NCI-H446 treated with DMSO at 0.1 percent for 48 hours (cell line): ENCODE data around the gene EIF3F.
"Not testable (repeated sequence)": the region's sequence is repeated elsewhere in the genome, so short reads cannot be mapped to it uniquely, and the experiment has no call there.

Experiments used
- DNase-seq: peaks from one replicate; lab custom pipeline; 2025; lab: John Stamatoyannopoulos, UW

Gene EIF3F

DNA sequence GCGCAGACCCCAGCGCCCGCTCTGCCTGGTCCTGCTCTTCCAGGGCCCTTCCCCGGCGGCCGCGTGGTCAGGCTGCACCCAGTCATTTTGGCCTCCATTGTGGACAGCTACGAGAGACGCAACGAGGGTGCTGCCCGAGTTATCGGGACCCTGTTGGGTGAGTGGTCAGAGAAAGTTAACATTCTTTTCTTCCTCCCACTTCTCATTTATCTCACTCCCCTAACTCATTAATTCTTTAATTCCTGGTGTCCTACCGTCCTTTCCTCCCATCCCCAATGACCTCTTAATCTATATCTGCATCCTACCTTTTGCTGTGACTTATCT, 385 bp downstream of the EIF3F start:
- not testable (repeated sequence) for DNase-seq

DNA sequence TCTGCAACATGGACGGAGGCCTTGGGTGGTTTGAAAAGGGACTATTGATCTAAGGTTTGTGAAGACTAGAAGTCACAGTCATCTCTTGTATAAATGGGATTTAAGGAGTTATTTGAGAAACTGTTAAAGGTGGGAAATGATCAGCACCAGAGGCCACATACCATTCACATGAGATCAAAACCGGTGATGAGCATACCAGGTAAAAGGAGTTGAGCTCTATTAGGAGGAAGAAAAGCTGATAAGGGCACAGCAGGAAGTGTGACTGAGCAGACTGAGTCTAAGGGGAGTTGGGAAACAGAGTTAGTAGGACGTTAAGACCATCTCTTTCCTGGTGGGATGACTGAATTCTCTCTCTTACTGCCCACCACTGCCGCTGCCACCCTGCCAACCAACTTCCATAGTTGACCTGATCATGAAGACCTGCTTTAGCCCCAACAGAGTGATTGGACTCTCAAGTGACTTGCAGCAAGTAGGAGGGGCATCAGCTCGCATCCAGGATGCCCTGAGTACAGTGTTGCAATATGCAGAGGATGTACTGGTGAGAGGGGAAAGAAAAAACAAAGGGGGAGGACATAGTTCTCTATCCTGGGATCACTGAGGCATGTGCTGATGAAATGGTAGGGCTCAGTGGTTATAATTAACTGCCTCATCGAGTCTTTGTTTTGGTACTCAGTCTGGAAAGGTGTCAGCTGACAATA, 7.6 kb downstream of the EIF3F start:
- DNase-seq, result no peak

DNA sequence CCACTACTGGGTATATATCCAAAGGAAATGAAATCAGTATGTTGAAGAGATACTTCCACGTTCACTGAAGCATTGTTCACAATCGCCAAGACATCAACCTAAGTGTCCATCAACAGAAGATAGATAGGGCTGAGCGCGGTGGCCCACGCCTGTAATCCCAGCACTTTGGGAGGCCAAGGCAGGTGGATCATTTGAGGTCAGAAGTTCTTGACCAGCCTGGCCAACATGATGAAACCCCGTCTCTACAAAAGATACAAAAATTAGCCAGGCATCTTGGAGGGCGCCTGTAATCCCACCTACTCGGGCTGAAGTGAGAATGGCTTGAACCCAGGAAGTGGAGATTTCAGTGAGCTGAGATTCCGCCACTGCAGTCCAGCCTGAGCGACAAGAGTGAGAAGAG, 12.7 kb downstream of the EIF3F start:
- no peak for DNase-seq

DNA sequence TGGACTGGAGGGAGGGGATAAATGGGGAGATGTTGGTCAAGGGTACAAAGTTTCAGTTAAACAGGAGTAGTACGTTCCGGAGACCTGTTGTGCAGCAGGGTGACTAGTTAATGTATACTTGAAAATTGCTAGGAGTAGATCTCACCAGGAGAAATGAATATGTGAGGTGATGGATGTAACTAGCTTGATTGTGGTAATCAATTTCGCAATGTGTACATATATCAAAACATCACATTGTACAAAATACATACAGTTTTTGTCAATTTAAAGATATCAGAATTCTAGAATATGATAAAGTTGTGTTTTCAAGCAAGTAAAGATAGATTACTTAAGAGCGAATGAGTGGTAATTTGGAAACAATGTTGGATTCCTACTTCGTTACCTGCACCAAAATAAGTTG, 13.3 kb downstream of the EIF3F start:
- DNase-seq, result no peak

DNA sequence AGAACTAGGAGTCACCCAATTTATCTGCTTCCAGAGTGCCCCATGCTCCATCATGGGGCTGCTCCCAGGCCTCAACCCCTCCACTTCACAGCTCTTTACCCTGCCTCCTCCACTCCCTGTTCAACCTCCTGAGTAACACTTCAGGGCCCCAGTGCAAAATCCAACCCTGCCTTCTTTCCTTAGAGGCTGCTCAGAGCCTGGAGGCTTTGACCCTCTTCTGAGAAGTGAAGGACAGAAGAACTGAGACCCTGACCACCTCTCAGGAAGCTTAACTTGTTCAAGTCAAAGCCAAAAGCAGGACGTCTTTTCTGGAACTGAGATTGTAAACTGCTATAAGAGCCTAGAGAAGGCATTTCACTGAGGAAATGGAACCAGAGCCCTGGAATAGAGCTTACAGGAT, 15.5 kb downstream of the EIF3F start:
- DNase-seq, result no peak

DNA sequence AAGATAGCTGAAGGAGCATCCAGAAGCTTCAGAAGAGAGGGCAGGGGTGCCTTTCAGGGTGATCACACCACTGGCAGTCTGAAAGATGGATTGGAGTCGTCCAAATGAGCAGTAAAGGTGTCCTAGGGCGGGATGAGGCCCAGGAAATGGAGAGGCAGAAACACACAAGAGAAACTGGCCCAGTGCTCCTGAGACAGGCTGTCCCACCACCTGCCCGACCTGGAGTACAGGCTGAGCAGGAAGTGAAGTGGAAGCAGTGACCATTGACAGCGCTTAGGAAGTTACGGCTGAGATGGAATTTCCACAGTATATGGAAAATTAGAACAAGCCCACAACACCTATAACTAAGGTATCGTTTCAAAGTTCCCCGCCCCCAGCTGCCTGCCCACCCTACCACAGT, 16.1 kb downstream of the EIF3F start:
- DNase-seq, result no peak

DNA sequence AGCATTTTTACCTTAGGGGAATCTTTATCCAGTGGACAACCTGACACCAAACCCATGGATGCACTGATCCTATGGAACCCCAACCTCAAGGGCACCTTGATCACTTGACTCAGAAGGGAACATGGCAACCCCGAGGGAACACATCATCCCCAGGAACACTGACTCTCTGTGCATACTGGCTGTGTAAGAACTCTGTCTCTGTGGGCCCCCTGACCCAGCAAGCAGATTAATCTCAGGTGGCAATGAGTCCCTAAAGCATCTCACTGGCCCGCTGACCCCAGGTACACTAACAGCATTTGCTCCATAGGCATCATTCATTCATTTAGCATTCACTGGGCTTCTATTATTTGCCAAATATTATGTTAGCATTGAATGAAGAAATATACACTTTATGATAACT, 16.9 kb downstream of the EIF3F start:
- DNase-seq, result no peak

DNA sequence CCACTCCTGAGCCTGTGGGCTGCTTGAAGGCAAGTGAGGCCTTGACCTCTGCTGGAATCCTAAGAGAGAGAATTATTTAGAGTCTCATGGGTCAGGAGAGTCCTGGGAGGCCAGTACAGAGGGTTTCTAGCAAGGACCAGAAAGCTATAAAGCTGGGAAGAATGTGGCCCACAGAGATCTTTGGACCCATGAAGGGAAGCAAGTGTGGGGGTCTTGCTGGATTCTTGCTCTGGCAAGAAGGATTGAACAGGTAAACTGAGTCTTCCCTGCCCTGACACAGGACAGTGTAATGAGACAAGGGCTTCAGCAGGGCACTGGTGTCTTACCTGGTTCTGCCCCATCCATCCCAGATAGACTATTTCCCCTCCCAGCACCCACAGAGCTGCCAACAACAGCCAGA, 18.4 kb downstream of the EIF3F start:
- DNase-seq, result no peak

DNA sequence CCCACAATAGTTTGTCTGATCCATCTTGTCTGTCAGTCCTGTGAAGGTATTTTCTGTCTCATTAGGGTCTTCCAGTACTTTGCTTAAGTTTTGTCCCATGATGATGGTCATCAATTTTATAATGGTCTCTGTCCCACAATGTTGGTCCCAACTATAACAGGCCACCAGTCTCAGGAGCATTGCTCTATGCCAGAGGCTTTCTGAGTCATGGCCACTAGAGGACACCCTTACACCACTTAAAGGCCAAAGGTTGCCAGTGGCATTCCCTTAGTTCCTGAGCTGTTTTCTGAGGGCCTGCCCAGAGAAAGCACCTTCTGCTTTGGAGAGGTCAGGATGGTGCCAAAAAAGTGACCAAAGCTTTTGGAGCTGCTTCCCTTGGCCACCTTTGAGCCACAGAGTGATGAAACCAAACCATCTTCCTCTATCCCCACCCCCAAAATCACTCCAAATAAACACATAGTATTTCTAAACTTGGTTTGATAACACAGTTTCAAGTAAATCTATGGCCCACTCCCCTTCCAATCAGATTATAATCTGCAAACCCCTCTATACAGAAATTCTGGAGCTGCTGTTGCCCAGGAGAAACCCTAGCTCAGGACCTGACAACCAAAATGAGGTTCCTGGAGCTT, 19.3 kb downstream of the EIF3F start:
- DNase-seq, result peak; percentile 33

DNA sequence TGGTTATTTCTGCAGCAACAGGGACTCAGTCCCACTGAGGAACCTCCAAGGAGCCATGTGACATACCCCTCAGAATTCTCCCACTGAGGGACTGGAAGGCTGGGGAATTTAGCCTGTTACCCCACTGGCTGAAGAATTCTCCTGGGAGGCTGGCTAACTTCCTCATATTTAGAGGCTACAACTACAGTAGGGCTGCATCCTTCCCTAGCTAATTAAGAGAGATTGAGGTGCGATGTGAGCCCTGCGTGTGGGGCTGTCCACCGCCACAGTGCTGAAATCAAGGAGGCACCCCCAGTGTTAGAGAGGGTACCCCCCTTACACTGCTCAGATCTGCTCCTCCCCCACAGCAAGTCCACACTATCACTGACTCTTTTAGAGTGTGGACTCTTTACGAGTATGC, 21.1 kb downstream of the EIF3F start:
- no peak for DNase-seq

DNA sequence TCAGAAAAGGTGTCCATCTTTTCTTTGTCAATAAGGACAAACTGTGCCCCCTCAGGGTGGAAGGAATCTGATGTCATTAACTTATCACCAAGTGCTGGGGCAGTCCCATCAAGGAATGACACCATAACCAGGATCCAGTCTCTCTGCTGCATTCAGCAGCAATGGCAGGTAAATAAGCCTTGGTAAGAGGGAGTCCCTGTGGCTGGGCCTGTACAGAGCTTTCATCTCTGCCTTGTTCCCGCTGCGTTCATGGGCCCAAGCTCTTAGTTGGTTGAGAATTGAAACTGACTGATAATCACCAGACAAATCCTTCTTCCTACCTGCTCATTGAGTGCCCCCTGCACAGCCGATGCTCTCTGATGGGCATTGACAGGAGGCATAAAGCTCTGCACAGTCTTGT, 22.7 kb downstream of the EIF3F start:
- DNase-seq, result no peak

DNA sequence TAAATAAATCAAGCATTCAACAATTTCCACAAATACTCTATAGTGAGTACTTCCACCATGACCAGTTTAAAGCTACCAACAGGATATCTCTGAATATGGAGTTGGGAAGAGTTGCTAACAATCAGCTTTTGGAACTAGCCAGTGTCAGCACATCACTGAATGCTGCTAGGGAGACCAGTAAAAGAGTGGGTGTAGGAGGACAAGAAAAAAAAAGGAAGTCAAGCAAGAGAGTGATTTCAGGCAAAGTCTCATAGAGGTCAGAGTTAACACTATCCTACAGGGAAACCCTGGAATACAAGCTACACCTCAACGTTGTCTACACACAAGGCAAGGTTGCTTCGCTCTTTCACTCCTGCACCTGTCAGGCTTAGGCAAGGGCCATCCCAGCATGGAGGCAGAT, 24.2 kb downstream of the EIF3F start:
- no peak for DNase-seq

DNA sequence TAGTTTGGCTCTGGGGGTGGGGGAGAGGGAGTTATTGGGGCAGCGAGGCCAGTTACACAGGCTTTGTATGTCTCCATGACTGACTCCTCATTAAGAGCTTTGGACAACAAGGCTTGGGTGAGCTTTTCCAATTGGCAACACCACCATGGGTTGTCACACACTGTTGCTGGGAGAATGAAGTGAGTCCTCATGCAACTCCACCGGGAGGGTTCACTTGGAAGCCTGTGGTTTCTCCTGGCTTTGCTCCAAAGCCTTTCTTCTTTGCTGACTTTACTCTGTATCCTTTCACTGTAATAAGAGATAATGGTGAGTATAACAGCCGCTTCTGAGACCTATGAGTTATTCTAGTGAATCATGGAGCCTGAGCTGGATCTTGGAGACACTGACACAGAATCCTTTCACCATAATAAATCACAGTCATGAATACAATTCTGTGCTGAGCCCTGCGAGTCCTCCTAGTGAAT, 24.9 kb downstream of the EIF3F start:
- DNase-seq, result no peak

DNA sequence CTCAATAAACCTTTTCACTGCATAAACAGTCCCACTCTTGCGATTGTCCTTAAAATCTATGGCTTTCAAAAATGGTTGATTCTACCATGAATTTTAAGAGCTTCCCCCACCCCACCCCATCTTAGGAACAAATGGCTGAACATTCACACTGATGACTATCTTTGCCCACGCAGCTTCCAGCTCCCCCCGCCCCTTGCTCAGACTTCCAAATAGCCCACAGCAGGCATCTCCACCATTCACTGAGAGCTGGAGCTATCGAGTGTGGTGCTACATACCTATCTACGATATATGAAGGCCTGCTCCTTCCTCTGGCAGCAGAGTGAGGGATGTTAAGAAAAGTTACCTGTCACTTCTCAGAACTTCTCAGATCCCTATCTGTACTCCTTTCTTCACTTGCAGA, 26.7 kb downstream of the EIF3F start:
- no peak for DNase-seq

DNA sequence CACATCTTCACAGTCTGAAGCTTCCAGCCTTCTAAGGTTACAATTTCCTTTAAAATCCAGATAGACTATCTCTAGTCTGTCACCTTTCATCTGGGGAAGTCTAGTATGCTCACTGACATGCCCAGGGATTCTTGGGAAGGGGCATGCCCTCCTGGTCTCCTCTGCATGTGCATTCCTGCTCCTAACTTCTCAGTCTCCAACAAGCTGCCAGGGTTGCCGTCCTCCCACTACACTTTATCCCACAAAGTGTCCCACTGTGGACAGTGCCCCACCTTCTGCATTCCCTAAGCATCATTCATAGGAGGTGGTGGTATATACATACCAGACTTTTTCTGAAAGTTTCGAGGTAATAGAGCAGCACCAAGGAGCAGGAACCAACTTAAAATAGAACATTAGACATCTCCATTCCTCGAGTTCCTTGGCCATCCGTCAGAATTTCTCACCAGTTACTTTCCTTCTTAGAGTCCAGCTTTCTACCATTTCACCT, 28.7 kb downstream of the EIF3F start:
- no peak for DNase-seq

DNA sequence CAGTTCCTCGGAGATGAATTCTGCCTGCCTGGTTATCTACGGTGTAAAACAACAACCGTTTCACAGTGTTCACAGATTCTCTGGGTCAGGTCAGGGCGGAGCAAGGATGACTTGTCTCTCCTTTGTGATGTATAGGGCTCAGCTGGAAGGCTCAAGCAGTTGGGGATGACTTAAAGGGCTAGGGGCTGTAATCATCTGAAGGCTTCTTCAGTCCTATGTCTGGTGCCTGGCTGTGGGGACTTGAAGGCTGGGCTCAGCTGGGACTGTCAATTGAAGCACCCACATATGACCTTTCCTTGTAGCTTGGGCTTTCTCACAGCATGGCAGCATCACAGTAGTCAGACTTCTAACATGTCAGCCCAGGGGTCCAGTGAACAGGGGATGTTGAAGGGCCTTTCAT, 29.3 kb downstream of the EIF3F start:
- no peak for DNase-seq

DNA sequence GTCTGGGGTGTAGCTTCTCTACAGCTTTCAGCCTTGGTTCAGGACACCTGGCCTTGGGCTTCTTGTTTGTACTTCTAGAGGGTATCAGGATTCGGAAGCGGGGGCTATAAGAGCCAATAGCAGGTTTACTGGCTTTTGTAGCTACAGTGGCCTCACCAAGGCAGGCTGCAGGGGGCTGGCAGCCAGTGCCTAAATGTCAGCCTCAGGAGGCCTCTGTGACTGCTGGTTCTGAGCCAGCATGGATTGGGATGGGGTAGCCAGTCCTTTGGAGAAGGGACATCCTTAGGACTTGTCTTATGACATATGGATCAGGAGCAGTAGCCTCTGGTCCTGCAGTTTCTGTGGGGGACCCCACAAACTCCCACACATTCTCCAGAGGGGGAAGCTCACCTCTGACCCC, 29.9 kb downstream of the EIF3F start:
- no peak for DNase-seq

DNA sequence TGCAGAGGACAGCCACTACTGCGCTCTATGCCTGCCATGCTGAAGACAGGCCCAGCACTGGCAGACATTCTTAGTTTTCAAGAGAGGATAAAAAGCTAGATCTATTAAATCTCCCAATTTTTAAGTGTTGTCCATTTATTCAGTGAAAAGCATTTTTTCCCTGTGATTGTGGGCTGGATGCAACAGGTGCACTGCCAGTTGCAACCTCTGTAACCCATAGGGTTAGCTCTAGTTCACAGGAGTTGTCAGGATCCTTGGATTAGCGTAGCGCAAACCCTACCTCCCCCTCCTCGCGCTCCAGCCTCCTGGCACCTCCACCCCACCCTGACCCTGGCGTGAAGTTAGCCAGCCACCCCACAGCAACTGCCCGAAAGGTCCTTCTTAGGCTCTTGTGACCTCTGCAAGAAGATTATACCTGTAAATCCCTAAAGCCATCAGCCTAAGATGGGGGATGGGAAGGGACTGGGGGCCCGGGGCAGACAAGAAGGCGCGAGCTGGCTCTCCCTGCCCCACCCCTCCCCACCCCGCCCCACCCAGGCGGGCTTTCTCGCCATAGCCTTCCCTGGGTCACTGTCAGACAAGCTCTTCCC, 30.9 kb downstream of the EIF3F start:
- DNase-seq, result no peak

DNA sequence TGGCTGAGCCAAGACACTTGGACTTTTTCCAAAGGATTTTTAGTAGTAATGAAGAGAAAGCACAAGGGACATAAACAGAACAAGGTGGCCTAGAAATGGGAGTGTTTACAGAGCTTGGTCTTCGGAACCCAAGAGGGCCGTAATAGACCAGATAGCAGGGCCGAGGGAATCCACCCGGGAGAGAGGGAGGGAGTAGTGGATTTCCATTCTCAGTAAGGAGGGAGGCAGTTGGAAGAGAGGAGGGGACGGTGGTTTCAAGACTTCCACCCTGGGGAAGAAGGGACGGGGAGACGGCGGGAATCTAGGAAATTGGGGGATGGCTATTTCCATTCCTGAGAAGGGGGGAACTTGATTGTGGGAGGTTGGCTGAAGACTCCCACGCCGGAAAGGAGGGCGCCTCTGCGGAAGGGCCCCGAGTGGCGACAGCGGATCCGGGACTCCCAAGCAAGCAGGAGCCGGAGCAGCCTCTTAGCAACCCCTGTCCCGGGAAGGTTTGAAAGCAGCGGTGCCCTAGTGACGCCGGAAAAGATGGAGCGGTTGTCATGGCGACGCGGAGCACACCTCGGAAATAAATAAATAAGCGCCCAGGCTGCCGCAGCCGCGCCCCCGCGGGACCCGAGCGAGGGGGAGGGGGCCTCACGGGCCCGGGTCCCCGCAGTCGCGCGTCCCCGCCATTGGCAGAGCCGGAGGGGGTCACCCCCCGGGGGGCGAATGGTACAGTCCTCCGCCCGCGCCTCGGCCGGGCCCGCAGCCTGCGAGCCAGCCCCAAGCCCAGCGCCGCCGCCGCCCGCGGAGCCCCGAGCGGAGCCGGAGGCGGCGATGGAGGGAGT, 31.6 kb downstream of the EIF3F start:
- DNase-seq, result peak; percentile 10

DNA sequence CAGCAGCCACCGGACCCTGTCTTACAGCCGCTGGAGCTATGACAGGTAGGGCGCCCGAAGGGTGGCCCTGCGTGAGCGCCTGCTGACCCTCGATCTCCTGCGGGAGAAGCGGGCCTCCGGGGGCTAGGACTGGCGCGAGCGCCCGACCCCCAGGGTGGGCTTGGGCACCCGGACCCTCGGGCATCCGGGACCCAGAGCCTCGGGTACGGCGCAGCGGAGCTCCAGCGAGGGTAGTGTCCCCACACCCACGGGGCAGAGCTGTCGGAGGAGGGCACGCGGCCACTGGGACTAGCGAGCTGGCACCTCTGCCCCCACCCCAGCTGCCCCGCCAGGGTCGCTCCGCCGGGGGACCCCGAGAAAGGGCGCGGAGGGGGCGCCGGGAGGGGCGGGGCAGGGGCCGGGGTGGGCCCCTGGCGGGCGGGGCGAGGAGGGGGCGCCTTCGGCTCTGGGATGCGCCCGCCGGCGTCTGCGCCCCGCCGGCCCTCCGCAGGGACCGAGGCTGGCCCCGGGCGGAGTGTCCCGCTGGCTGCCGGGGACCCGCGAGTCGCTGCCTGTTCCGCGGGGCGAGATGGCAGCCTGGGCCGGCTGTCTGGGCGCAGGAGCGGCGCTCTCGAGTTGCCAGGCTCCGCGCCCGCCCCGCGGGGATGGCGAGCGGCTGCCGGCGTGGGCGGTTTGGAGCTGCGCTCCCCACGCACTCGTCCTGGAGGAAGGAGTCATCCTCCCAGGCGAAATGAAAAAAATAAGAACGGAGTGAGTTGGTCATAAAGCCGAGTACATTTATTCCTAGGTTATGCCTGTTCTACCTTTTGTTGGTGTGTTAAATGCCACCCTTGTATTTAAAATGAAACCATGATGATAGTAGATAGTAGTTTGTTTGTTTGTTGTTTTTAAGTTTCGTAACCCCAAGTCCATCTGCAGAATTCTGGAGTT, 32.4 kb downstream of the EIF3F start:
- no peak for DNase-seq

DNA sequence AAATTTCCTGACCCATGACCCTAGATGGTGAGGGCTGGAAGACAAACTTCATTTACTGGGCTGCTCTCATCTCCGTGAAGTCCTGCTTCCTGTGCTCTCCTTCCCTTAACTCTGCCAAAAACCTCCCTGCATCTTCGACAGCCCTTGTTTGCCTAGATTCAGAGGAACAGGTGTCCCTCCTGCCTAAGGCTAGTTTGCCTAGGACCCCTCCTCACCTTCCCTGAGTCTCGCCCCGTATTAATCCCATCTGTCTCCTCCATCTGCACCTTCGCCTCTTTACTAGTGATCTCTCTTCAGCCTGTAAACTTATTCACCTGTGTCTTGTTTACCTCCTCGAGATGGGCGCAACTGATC, 33.1 kb downstream of the EIF3F start:
- no peak for DNase-seq

DNA sequence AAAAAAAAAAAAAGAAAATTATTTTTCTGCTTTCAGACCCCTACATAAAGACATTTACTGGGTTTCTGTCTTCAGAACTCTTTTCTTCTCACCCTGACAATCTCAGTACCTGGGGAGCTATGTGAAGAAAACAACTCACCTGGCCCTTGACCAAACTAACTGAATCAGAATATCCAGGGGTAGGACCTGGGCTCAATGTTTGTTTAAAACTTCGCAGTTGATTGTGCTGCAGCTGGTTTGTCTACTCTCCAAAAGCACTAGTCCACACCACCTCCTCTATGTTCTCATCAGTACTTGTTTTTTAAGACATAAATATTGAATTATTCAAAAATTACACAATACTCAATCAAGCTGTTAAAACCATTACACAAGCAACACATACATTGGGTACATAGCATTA, 34.8 kb downstream of the EIF3F start:
- no peak for DNase-seq
